Stimulated activated CD4-positive, alpha-beta T cell treated with anti-CD3 and anti-CD28 coated beads, TNF-alpha, amount 100 ng/mL, for 24 hours (primary cell): ENCODE results near the gene HSD17B14.
"Not testable (repeated sequence)": the region's sequence is repeated elsewhere in the genome, so short reads cannot be mapped to it uniquely, and the experiment has no call there.

Experiments
- DNase-seq, 3 experiments: peaks; one replicate each; pipeline ENCODE4 v3.0.0-alpha.2; 2020; ENCODE audit warnings: low read depth in 3 of 3

HSD17B14 gene

DNA sequence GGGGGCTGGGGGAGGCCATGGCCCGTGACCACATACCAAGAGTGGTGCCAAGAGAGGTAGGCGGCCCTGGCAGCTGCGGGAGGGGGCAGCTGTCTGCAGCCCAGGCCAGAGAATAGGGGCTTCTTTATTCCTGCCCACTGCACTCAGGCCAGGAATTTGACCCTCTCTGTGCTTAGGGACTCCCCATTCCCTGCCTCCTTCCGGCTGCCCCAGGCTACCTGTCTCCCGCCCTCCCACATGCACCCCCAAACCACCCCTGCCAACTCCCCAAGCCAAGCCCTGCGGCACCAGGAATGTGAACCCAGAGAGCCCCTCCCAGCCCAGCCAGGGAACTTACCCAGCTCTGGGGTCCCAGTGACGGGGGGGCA is 31.4 kb upstream of the HSD17B14 start:
- DNase-seq, result no peak

DNA sequence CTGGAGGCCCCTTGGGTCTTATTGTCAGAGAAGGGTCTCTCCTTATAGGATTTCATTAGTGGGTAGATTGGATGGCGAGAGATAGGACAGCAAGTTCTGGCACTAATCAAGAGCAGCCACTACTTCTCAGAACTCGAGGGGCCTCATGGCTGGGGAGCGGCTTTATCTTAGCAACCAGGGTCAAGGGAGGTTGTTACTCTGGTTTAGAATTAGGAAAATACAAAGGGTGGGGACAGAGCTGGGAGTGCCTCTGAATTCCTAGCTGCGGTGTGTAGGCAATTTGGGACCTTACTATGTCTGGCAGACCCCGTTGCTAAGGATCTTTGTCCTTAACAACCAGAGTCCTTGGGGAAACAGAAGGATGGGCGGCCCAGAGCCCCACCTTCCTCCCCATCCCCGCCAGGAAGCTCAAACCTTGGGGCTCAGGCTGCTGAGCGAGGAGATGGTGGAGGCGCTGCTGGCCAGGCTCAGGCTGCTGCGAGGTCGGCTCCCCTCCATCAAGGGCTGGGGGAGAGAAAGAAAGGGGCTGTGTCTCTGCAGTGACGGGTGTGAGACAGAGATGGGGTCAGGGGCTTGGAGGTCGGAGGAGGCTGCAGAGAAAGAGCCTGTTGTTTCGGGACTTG is 30.9 kb upstream of the HSD17B14 start:
- DNase-seq, result no peak

DNA sequence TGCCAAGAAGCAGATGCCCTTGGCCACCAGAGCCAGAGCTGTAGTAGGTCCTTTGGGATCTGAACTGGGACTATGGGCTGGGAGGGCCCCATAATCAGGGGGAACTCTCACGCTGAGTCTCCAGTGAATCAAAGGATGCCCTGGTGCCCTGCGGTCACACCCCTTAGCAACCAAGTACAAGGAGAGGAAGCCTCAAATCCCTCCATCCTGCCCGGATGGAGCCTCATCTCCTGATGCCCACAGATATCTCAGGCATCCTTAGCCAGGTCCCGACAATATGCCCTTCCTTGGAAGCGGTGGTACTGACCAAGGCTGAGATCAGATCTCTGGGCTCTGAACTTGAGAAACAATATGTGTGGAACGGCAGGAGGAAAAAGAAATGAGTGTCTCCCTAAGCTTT is 30.4 kb upstream of the HSD17B14 start:
- no peak for DNase-seq

DNA sequence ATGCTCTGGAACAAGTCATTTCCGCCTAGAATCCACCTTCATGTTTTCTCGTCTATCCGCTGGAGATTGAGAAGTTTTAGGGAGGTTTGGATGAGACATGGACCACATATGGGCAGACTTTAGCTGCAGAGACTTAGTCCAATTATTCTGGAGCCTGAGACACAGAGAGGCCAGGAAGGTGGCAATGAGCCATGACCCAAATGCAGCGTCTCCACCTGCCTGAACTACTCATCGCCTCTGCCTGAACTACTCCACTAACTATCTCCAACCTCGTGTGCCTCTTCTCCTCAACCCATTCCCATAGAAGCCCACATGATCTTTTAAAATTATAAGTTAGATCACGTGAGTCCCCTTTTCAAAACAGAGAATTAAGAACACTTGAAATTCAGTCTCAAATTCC is 26.5 kb upstream of the HSD17B14 start:
- no peak for DNase-seq

DNA sequence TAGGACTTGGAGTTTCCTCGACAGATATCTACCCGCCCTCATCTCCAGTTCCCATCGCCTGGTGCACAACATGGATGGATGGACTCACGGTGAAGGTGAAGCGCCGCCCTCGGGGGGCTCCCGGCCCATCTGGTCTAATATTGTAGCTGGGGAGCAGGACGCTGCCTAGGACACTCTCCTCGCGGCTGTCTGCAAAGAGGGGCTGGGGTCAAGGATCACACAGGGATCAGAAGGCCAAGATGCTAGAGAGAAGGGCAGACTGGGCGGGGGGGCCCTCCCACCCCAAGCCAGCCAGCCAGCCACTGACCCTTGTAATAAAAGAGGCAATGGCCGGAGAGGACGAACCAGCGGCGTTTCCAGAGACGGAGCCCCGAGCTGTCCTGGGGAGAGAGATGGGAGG is 25.0 kb upstream of the HSD17B14 start:
- no peak for DNase-seq

DNA sequence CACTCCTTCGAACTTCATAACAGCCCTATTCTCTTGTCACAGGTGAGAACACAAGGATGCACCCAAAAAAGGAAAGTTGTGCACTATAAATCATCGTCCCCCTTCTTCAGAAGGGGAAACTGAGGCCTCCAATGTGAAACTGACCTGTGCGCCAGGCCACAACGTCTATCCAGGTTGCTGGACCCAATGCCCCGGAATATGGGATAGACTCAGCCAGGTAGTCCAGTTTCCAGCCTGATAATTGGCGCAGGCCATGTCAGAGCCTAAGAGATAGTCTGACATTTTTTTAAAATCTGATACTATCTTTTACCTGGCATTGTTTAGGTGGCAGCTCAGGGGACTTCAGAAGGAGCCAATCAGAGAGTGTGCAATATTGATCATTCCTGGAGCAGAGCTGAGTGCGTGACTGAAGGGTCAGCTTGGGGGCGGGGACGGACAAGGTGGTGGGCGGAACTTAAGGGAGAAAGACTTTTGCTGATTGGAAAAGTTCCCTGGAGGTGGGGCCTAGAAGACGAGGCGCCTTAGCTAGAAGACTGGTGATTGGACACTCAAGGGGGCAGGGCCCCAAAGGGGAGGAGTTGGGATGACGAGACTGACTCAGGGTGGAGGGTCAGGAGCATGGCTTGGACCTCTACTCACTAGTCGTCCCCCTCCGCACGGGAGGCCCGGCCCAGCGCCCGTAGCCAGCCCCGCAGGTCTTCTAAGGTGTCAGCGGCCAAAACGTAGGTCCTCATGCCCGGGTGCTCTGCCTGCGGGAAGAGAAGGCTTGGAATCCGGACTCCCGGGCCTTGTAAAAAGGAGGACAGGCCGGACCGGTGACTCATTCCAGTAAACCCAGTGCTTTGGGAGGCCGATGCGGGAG is 23.7 kb upstream of the HSD17B14 start:
- DNase-seq, result no peak

DNA sequence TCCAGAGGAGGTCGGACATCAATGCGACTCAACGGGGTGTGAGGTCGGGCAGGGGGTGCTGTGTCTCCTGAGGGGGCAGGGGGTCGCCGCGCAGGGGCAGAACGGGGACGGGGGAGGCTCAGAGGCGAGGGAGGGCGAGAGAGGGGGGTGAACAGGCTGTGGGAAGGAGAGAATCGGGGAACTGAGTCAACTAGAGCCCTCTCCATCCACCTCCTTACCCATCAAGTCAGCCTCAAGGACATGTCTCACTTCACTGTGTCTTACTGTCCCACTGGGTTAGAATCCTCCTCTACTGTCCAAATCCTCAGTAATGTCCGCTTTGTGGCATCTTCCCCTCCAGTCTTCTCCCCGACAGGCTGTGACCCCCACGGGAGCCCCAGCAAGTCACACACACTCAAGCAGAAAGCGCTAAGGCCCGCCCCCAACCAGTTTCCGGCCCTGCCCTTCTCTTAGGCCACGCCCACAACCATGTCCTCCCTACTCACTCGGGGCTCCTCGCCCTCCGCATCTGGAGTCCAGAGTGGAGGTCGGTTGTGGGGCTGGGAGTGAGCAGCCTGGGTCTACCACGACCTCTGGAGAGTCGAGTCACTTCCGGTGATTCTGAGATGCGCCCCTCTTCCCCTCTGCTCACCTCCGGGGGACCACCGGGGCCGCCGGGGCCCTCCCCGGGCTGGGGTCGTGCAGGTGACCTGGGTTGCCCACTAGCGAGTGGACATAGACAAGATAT is 22.9 kb upstream of the HSD17B14 start:
- peak; percentile 55 to 86 (median 70) for DNase-seq

DNA sequence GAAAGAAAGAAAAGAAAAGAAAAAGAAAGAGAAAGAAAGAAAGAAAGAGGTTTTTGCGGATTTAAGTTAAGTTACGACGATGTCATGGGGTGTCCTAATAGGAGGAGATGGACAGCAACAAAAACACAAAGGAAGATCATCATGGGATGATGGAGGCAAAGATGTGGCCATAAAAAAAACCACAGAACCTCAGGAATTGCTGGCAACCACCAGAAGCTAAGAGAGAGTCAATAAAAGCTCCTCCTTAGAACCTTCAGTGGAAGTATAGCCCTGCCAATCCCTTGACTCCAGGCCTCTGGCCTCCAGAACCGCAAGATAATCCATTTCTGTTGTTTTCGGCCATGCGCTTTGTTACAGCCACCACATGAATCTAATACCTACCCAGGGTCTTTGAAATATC is 20.6 kb upstream of the HSD17B14 start:
- no peak for DNase-seq

DNA sequence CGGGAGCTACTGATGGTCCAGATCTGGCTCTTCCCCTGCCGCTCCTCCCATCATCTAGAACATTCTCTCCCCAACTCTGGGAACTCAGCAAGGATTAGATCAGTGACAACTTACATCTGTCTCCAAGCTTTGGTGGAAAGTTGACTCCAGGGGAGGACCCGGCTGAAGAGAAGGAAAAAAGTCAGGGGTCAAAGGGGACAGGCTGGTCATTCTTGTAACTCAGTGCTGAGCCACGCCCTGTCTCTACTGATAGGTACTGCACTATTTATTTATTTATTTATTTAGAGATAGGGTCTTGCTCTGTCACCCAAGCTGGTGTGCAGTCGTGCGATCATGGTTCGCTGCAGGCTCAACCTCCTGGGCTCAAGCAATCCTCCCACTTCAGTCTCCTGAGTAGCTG is 17.8 kb upstream of the HSD17B14 start:
- no peak for DNase-seq

DNA sequence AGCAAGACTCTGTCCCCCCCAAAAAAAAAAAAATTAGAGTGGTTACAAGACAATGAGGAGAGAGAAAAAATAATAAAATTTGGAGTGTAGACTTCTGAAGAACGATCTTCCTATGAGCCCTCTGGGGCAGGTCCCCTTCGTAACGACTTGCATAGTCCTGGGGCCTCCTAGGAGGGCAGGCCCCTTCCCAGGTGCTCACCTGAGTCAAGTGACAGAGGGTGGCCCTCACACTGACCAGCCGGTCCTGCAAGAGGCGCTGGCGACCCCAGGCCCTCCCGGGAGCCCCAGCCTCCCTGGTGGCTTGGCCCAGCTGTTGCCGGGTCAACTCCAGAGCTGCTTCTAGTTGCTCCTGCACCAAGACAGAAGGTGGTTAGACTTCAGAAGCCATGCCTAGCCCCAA is 17.2 kb upstream of the HSD17B14 start:
- no peak for DNase-seq

DNA sequence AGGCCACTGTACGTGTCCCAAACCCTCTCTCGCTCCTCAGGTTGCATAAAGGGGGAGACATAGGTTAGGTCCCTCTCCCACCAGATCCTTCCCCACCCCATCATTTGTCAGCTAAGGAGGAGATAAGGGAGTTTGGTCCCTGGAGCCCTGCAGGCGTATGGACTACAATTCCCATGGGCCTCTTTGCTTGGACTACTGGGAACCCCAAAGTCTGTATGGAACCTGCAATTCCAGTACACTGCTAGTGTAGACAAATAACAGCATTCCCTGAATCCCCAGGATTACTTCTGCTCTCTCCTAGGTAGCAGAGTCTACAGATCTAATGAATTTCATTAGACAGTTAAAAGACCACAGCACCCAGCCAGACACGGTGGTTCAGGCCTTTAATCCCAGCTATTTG is 16.0 kb upstream of the HSD17B14 start:
- no peak for DNase-seq

DNA sequence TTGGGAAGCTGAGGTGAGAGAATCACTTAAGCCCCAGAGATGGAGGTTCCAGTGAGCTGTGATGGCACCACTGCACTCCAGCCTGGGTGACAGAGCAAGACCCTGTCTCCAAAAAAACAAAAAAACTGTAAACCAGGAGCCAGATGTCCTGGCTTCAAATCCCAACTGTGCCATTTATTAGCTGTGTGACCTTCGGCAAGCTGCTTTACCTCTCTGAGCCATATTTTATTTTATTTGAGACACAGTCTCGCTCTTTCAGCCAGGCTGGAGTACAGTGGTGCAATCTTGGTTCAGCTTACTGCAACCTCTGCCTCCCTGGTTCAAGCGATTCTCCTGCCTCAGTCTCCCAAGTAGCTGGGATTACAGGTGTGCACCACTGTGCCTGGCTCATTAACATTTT is 10.4 kb upstream of the HSD17B14 start:
- not testable (repeated sequence) for DNase-seq

DNA sequence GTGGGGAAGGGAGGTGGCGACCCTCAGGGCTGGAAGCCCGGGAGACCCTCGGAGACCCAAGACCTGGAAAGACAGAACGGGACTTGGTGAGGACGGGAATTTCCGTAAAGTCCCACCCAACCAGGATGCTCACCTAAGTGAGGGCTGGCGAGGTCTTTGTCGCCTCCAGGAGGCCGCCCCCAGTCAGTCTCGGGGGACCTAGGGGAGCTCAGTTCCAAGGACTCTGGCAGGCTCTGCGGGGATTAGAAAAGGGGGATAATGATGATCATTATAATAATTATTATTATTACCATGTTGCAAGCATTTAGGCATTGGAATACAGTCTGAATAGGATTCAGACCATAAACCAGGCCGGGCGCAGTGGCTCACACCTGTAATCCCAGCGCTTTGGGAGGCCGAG is 9.1 kb upstream of the HSD17B14 start:
- no peak for DNase-seq

DNA sequence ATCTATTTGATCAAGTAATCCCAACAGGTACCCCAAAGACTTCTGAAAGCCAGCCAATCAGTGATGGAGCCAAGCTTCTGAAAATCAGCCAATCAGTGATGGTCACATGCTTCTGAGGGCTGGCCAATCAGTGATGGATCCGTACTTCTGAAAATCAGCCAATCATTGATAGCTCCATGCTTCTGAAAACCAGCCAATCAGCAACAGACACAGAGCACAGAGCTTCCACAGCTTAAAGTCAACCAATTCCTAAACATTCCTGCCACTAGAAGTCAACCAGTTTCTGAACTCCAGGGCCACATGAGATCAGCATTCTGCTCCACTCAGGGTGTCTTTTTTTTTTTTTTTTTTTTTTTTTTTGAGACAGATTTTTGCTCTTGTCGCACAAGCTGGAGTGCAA is 8.2 kb upstream of the HSD17B14 start:
- DNase-seq, result no peak

DNA sequence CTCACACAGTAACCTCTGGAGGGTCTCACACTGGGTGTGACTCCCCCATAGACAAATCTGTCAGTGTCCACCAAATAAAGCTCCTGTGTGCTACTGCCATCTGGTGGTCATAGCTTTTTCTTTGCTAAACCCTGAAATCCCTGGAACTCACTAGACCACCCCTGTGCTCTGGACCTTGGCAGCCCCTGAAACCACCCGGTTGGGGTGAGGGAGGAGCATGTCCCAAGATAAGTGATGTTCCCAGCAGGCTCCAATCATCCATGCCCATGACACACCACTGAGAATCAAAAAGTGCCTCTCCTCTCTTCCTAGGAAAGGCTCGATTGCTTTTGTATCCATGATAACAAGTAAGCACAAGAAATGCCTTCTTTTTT is 6.5 kb upstream of the HSD17B14 start:
- peak in 2 of 3 experiments; percentile 12 to 31 for DNase-seq

DNA sequence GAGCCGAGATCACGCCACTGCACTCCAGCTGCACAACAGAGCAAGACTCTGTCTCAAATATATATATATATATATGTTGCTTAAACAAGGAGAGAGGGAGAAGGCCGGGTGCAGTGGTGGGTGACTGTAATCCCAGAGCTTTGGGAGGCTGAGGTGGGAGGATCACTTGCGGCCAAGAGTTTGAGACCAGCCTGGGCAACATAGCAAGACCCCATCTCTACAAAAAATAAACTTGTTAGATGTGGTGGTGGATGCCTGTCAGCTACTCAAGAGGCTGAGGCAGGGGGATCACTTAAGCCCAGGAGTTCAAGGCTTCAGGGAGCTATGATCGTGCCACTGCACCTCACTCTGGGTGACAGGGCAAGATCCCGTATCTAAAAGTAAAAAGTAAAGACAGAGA is 5.3 kb upstream of the HSD17B14 start:
- no peak for DNase-seq

DNA sequence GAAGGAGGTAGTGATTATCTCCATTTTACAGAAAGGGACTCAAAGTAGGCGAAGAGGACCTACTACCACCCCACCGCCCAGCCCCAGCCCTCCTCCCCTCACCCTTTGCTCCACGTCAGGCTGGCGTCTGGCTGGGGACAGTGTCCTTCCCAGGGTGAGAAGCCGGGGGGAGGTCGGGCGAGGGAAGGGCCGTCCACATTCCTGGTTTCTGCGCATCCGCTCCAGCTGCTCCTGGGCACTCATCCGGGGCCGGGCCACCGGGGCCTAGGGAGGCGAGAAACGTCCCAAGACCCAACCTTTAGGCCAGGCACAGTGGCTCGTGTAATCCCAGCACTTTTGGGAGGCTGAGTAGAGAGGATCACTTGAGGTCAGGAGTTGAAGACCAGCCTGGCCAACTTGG is 4.8 kb upstream of the HSD17B14 start:
- no peak for DNase-seq

DNA sequence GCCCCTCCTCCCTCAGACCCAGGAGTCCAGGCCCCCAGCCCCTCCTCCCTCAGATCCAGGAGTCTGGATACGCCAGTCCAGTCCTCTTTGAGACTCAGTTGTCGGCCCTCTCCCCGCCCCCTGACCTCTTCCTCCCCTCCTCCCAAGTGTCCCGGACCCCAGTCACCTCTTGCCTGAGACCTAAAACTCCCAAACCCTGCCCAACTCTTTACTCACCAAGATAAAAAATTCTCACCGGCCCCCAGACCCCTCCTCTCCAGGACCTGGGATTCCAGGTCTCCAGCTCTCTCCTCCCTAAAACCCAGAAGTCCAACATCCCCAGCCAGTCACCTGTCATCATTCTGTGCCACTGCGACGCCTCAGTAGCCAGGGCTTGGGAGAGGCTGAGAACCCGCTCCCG is 1.4 kb upstream of the HSD17B14 start:
- no peak for DNase-seq

DNA sequence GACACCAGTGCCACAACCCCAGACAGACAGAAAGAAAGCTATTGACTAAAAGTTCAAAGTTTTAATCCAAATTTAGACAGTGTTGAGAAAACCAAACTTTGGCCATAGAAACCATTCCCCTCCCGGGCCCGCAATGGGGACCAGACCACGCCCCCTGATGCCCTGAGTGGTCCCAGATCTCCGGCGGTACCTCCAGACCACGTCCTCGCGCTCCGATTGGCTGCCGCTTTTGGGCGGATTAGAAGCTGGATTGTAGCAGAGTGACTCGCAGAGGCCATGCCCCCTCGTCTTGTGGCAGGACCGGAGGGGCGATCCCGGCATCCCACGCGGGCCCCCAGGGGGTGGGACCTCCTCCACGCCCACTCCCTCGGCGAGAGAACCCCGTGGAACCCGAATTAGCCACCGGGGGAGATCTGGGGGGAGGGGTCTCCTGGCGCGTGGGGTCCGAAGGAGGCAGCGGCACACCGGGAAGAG is 797 bp upstream of the HSD17B14 start:
- DNase-seq, result peak; percentile 58 to 80 (median 65)

DNA sequence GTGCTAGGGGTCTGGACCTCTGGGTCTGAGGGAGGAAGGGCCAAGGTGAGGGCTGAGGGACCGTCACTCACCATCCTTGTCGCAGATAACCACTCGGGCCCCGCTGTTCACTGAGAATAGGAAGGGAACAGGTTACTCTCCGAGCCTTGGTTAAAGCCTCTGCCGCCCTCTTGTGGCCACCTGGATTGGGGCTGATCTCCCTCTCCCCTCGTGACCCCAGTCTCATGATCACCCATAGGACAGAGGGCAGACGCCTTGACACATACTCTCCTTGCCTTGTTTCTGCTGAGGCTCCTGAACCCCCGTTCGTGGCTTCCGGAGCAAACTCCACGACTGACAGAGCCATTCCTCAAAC is 580 bp downstream of the HSD17B14 start:
- peak; percentile 79 to 94 (median 91) for DNase-seq

DNA sequence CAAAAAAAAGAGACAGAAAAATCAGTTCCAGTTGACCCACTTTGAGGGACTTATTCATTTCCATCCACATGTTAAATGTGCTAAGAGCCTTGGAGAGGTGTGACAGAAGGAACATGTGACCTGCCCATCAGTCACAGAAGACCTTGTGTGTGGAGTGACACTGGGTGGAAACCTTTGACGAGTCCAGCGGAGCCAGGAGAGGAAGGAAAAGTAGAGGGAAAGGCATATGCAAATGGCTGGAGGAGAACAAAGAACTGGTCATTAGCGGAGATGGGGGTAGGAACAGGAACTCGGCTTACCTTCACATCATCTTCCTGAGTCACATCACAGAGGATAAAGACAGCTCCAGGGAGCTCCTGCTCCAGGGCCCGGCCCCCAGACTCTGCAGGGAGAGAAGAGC is 2.3 kb downstream of the HSD17B14 start:
- no peak for DNase-seq

DNA sequence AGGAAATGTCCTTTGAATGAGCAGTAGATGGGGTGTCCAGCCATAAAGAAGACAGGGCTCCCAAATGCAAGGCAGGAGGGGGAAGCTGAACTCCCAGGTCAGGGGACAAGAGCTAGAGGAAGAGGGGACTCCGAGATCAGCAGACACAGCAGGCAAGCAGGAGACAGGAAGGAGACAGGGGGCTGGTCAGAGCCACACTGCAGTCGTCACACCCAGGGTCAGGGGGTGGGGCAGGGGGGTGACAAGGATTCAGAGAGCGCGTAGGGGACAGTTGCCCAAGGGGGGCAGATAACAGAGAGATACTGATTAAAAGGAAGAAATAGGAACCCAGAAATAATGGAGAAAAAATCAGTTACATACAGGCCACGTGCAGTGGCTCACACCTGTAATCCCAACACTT is 3.2 kb downstream of the HSD17B14 start:
- DNase-seq, result no peak

DNA sequence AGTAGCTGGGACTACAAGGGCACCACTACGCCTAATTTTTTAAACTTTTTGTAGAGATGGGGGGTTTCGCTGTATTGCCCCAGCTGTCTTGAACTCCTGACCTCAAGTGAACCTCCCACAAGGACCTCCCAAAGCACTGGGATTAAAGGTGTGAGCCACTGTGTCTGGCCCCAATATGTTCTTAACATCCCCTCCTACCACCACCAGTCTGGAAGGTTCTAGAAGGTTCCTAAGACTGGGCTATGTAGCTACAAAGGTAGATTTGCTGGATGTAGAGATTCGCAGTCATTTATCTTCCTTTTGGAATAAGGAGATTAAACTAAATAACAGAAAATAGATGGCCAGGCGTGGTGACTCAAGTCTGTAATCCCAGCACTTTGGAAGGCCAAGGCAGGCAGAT is 5.3 kb downstream of the HSD17B14 start:
- DNase-seq, result no peak
